CD4-positive, alpha-beta T cell treated with Interleukin-2 at 100 ng/mL for 4 hours (primary cell): ENCODE data around the gene CALCB.

Experiments used
- DNase-seq: peaks from one replicate; pipeline ENCODE4 v3.0.0-alpha.2; 2020; ENCODE audit warnings: low spot score

Gene CALCB

DNA sequence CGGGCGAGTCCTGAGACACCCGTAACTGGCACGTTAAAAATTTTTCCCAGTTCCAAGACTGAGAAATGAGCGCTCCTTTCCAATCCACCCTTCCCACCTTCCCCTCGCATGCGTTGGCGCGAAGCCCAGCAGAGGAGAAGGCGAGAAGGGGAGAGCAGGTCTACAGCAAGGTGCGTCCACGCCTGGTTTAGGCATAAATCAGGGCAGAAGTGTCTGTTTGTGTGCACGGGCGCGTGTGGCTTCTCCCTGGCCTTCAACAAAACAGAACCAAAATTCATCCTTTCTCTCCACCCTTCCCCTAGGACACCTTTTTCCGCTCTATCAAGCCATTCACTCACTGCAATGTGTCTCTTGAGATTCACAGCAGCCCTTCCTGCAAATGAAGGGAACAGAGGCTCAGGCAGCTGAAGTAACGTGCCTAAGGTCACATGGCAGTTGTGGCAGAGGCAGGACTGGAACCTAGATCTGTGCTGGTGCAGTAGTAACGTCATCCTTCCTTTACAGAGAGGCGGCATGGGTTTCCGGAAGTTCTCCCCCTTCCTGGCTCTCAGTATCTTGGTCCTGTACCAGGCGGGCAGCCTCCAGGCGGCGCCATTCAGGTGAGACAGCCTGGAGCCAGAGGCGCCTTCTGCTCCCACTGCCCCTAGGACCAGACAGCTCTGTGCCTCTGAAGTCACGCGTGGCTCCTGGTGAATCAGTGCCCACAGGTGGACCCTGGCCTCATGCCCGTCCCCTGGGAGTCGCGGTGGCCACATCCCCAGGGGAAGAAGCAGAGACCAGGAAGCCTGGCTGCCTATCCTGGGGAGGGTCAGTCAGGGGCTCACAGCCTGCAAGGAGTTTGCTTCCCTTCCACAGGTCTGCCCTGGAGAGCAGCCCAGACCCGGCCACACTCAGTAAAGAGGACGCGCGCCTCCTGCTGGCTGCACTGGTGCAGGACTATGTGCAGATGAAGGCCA lies 1.1 kb downstream of the CALCB start:
- DNase-seq: peak; percentile 77

DNA sequence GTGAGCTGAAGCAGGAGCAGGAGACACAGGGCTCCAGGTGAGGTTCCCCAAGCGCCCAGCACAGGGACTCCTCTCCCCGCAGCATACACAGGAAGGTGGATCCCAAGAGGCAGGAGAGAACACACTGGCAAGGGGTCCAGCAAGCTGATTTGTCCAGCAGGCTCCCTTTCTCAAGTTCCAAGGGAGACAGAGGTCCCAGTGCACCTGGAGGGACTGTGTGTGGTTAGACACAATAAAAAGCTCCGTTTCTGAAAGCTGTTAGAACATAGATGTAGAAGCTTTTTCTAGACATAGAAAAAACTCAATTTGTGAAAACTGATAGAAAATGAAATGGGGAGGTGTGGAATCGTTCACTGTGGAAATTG lies 1.8 kb downstream of the CALCB start:
- no peak for DNase-seq

DNA sequence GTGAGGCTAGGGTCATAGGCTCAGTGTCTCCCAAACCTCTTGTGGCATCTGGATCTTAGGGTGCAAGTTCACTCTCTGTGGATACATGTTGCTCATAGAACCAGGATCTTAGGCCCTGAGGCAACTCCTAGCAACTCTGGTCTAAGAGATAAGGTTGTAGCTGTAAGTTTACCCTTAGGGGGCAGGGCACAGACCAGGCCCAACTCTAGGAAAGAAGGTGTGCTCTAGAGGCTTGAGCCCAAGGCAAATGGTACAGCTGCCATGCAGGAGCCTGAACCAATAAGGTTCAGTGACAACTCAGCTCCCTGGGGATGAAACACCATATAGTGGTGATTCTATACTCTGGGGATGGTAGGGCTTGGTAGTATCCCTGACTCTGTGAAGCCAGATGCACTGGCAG lies 17.8 kb downstream of the CALCB start:
- DNase-seq: no peak

GRCh38 chr11:15091625-15092024 lies 18.2 kb downstream of the CALCB start:
- DNase-seq: no peak

- no peak for DNase-seq
Measured at GRCh38 chr11:15093432-15093831, 20.0 kb downstream of the CALCB start.

DNA sequence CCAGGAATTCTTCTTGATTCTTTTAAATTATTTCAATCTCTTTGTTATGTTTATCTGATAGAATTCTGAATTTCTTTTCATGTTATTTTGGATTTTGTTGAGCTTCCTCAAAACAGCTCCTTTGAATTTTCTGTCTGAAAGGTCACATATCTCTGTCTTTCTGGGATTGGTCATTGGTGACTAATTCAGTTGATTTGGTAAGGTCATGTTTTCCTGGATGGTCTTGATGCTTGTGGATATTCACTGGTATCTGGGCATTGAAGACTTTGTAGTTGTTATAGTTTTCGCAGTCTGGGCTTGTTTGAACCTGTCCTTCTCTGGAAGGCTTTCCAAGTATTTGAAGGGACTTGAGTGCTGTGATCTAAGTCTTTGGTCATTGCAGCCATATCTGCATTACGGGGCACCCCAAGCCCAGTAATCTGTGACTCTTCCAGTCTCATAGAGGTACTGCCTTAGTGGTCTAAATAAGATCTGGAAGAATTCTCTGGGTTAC lies 22.4 kb downstream of the CALCB start:
- no peak for DNase-seq

- DNase-seq: no peak
Measured at GRCh38 chr11:15097411-15097810, 24.0 kb downstream of the CALCB start.

- no peak for DNase-seq
Measured at GRCh38 chr11:15099267-15099666, 25.9 kb downstream of the CALCB start.

DNA sequence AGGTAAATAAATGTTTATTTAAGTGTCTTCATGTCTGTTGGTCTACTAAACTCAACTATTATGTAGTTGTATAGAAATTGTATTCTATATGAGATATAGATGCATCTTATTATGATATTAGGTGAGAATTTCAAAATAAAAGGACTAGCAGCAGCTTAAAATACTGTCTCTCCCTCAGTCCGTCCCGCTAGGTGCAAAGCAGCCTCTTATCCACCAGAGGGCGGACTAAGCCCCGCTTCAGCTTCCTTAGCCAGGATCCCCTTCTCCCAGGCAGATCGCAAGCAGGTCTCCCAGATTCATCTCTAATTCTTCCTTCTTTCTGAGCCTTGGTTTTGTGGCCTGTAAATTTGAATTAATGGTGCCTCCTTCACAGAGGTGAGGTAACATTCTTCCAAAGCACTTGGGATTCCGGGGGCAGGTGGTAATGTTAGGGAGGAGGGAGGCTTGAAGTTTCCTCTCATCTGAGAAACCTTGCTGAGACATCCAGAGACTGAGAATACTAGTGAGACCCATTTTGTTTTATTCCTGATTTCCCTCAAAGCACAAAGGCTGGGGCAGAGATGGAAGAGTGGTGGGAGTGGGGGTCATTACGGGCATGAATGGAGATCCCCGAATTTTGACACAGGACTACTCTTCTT lies 27.8 kb downstream of the CALCB start:
- peak; percentile 40 for DNase-seq

DNA sequence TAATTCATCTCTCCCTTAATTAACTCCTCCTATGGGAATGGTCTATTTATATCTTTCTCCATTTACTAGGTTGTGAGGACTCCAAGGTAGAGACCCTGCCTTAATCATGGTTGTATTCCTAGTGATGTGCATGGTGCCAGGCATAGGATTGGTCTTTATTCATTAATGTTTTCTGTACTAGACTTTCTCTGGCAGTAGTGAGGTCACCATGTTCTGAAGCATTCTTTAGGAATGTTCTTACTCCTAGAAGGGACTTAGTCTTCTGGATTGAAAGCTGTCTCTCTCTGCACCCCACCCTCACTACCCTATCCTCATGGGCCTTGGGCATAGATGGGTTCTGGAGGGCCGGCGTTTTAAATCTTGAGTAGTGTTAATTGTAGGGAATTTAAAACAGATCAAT lies 30.8 kb downstream of the CALCB start:
- DNase-seq: no peak

DNA sequence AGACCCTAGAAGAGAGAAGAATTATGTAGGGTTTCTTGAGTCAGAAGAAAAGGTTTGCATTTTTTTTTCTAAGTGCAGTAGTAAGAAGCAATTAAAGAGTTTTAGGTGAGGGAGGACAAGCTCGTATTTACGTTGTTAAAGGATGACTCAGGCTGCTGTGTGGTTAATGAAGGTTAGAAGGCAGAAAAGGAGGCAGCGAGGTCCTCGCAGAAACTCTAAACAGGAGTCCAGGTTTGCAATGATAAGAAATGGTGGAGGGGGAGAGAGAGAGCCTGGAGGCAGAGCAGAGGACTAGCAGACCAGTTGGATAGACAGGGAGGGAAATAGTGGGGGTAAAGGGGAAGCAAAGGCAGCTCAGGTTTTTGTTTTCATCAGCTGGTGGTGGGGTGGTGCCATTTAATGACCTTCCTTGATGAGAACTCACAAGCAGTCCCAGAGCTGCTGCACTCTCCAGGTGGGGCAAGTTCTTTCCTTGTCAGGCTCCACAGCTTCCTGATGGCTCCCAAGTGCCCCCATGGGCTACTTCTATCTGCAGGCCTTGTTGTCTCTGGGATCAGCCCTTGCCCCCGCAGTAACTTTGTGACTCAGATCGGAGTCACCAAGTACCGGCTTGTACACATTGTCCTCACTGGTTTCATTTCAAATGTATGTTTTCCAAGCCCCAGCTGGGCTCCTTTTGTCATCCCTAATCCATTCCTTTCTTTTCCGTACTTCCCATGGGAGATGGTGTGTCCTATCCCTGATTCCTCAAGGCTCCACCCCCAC lies 33.0 kb downstream of the CALCB start:
- no peak for DNase-seq

- DNase-seq: no peak
Measured at GRCh38 chr11:15107730-15108515, 34.5 kb downstream of the CALCB start.

GRCh38 chr11:15108592-15109130 lies 35.3 kb downstream of the CALCB start:
- no peak for DNase-seq

DNA sequence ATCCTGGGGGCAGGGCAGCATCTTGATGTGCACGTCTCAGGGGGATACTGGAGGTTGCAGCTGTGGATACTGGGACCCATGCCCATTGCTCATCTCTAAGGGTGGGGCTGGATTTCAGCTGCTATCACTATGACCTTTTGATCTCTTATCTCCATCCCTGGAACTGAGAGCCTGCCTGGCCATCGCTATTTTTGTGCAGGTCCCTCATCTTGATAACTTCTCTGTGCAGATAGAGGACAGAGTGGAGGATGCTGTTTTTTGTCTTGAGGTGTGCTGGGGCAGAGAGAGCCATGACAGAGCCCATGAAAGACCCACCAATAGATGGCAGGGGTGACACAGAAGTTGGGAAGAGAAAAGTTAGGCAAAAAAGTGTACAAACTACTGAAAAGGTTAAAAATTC lies 36.2 kb downstream of the CALCB start:
- DNase-seq: no peak

- no peak for DNase-seq
Measured at GRCh38 chr11:15111215-15111614, 37.8 kb downstream of the CALCB start.

DNA sequence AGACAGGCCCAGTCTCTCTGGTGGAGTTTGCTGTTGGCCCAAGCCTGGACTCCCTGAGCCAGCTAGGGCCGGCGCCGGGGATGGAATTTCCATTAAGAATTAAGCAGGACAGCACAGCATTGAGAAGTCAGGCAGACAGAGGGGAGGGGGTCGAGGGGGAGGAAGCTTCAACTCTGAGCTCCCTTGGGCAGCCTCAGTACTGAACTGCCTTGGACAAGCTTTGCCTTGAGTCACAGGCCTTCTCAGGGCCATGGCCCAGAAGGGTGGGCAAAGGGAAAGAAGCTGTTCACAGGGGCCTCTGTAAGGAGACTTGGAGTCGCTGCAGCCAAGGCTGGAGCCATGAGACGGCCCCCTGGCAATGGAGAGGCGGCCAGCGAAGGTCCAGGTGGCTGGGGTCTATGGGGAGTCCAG lies 38.7 kb downstream of the CALCB start:
- DNase-seq: no peak

- peak; percentile 4 for DNase-seq
Measured at GRCh38 chr11:15113381-15113780, 40.0 kb downstream of the CALCB start.

DNA sequence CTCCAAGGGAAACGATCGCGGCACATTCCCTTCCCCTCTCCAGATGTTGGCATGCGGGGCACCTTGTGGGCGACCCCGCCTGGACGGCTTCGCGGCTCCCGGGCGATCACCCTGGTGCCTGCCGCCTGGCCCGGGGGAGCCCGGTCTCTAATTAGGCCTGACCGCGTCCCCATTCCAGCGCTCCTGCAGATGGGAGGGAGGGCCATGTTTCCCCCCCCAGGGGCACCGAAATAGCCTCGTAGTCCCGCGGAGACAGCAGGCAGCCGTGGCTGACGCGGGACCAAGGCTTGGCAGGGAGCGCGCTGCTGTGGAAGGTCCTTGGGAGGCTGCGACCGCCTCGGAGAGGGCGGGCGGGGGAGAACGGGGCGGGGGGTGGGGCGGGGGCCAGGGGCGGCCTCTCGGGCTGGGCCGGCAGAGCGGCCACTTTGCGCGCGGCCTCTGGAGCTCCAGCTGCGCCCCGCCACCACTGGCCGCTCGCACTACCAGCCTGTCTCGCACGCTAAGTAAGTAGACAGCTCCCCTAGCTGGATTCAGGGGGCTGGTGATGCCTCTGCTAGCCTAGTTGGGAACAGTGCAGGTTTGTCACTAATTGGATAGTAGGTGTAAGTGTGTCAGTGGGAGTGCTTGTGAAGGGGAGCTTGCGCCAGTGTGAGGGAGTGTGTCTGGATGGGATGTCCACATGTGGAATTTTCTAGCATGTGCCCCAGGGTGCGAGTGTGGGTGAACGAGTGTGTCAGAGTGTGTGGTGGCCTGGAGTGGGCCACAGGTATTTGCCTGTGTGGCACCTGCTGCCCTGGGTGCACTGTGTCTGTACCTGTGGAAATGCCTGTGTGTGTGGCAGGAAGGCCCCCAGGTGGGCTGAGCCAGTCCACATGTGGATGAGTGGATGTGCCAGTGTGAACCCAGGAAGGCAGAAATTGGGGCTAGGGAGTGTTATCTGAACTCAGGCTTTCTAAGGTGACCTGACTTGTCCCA lies 41.4 kb downstream of the CALCB start, which contains the start of gene INSC:
Gene INSC (plus strand): TSS at position 423 of the 975 bp plus-strand sequence. CDS start 34,252 bp downstream, outside the sequence.
- no peak for DNase-seq

- no peak for DNase-seq
Measured at GRCh38 chr11:15115686-15116085, 42.3 kb downstream of the CALCB start.

GRCh38 chr11:15117751-15118150 lies 44.4 kb downstream of the CALCB start:
- no peak for DNase-seq
